H1 (cell line): ENCODE data around the gene MTARC2. TPM values are rescaled to one million over a fixed set of nuclear protein-coding genes. Genes with fewer than 3 reads are reported as not detected.

ENCODE experiments used
- CTCF ChIA-PET: fragments of 300-600 bp; sonication (Branson Sonifier 250); formaldehyde crosslinking; loops from one replicate; lab custom pipeline; 2021; ENCODE audit not compliant: partially characterized antibody; lab: Charles Lee
- POLR2A ChIA-PET: fragments of 300-600 bp; sonication (Branson Sonifier 250); formaldehyde crosslinking; loops from one replicate; lab custom pipeline; 2021; ENCODE audit warnings: inconsistent platforms; ENCODE audit not compliant: partially characterized antibody; lab: Charles Lee
- DNase-seq, 2 experiments: peaks; one replicate each; pipeline versions ENCODE4 v3.0.0 to v3.0.0-alpha.2; 2010 to 2022; ENCODE audit warnings: low spot score in 2 of 2, low read depth in 1 of 2, mixed read lengths in 1 of 2
- FAIRE-seq: peaks from 2 replicates; lab custom pipeline; 2011; peaks lifted over from hg19 to GRCh38; lab: Jason Lieb, UNC
- H2AFZ ChIP-seq: 2 replicates; pipeline ENCODE4 v1.8.1; 2012; ENCODE audit warnings: low read length, inconsistent platforms
- H2AK5ac ChIP-seq: 2 replicates; pipeline ENCODE4 v1.6.1; 2013; ENCODE audit warnings: low read depth, low read length
- H2BK120ac ChIP-seq: replicated peaks from 2 replicates; pipeline ENCODE3; 2013; ENCODE audit warnings: low read depth, low read length, inconsistent platforms
- H2BK12ac ChIP-seq: 2 replicates; pipeline ENCODE4 v1.6.1; 2013; ENCODE audit warnings: low read depth, low read length
- H2BK15ac ChIP-seq: 2 replicates; pipeline ENCODE4 v1.6.1; 2013; ENCODE audit warnings: low read length
- H2BK20ac ChIP-seq: 2 replicates; pipeline ENCODE4 v1.6.1; 2013; ENCODE audit warnings: low read length
- H2BK5ac ChIP-seq: 2 replicates; pipeline ENCODE4 v1.6.1; 2013; ENCODE audit warnings: low read depth, low read length
- H3K14ac ChIP-seq: 2 replicates; pipeline ENCODE4 v1.6.1; 2013; ENCODE audit warnings: inconsistent platforms; ENCODE audit not compliant: insufficient read length
- H3K18ac ChIP-seq: 2 replicates; pipeline ENCODE4 v1.6.1; 2013; ENCODE audit warnings: low read length; ENCODE audit errors: extremely low read depth
- H3K23ac ChIP-seq: 2 replicates; pipeline ENCODE4 v1.6.1; 2013; ENCODE audit warnings: inconsistent platforms; ENCODE audit not compliant: insufficient read length
- H3K23me2 ChIP-seq: 2 replicates; pipeline ENCODE4 v1.6.1; 2013; ENCODE audit warnings: low read depth, low read length
- H3K27ac ChIP-seq: 2 replicates; pipeline ENCODE4 v1.6.1; 2011; ENCODE audit warnings: low read depth, low read length, inconsistent platforms
- H3K27me3 ChIP-seq, 4 experiments: replicated peaks in 1 of 4; 1 replicate in 1 of 4; 2 replicates in 3 of 4; pipeline versions ENCODE4 v1.6.1 to v1.8.1; 2011 to 2013; ENCODE audit warnings: low read length in 3 of 4, mild to moderate bottlenecking in 3 of 4, inconsistent platforms in 2 of 4, mixed read lengths in 2 of 4, moderate library complexity in 1 of 4; ENCODE audit not compliant: control insufficient read depth in 3 of 4, insufficient read depth in 3 of 4; ENCODE audit errors: extremely low read depth in 1 of 4
- H3K36me3 ChIP-seq, 4 experiments: 2 replicates each; pipeline versions ENCODE4 v1.6.1 to v1.8.1; 2011 to 2013; ENCODE audit warnings: mild to moderate bottlenecking in 4 of 4, low read length in 3 of 4, moderate library complexity in 2 of 4, control low read depth in 1 of 4, inconsistent platforms in 1 of 4; ENCODE audit not compliant: insufficient read depth in 4 of 4, control insufficient read depth in 2 of 4
- H3K4ac ChIP-seq: replicated peaks from 2 replicates; pipeline ENCODE3; 2013; ENCODE audit warnings: low read length, low read depth, mixed read lengths, inconsistent platforms; ENCODE audit not compliant: insufficient read length
- H3K4me1 ChIP-seq, 4 experiments: replicated peaks in 1 of 4; 1 replicate in 1 of 4; 2 replicates in 3 of 4; pipeline versions ENCODE4 v1.6.1 to v1.8.1; 2011 to 2013; ENCODE audit warnings: low read length in 3 of 4, inconsistent platforms in 2 of 4, mixed read lengths in 1 of 4; ENCODE audit not compliant: insufficient read depth in 4 of 4, control insufficient read depth in 3 of 4
- H3K4me2 ChIP-seq, 2 experiments: 2 replicates each; pipeline versions ENCODE4 v1.6.1 to v1.8.1; 2011 to 2013; ENCODE audit warnings: low read depth in 2 of 2, low read length in 2 of 2, control low read depth in 1 of 2, inconsistent platforms in 1 of 2, mild to moderate bottlenecking in 1 of 2; ENCODE audit not compliant: insufficient read depth in 1 of 2
- H3K4me3 ChIP-seq, 4 experiments: fragments of 200-600, 300-600 bp in 1 of 4; sonication (generic), shearing (Covaris generic), sonication (Bioruptor Twin) in 1 of 4; 2 replicates each; pipeline versions ENCODE4 v1.5.1 to v1.8.1; 2011 to 2016; ENCODE audit warnings: low read length in 4 of 4, low read depth in 3 of 4, control low read depth in 2 of 4, inconsistent platforms in 2 of 4, mild to moderate bottlenecking in 2 of 4, mixed read lengths in 1 of 4, moderate library complexity in 1 of 4; ENCODE audit not compliant: insufficient read depth in 2 of 4; ENCODE audit errors: extremely low read depth in 1 of 4
- H3K56ac ChIP-seq: replicated peaks from 2 replicates; pipeline ENCODE3; 2013; ENCODE audit warnings: low read depth, mild to moderate bottlenecking, mixed read lengths, low read length, inconsistent platforms; ENCODE audit not compliant: insufficient read length
- H3K79me1 ChIP-seq: 2 replicates; pipeline ENCODE4 v1.6.1; 2013; ENCODE audit warnings: low read depth, low read length, control low read depth
- H3K79me2 ChIP-seq, 2 experiments: 2 replicates each; pipeline versions ENCODE4 v1.6.1 to v1.8.1; 2012 to 2013; ENCODE audit warnings: low read length in 2 of 2, mild to moderate bottlenecking in 2 of 2, inconsistent platforms in 1 of 2; ENCODE audit not compliant: insufficient read depth in 2 of 2, control insufficient read depth in 1 of 2
- H3K9ac ChIP-seq, 4 experiments: replicated peaks in 1 of 4; 1 replicate in 1 of 4; 2 replicates in 3 of 4; pipeline versions ENCODE4 v1.6.1 to v1.8.1; 2011 to 2013; ENCODE audit warnings: low read depth in 3 of 4, low read length in 3 of 4, control low read depth in 2 of 4, mild to moderate bottlenecking in 2 of 4, moderate library complexity in 2 of 4, inconsistent platforms in 1 of 4; ENCODE audit errors: extremely low read depth in 1 of 4
- H3K9me3 ChIP-seq, 2 experiments: 2 replicates each; pipeline versions ENCODE4 v1.6.1 to v1.8.1; 2012 to 2013; ENCODE audit warnings: mild to moderate bottlenecking in 2 of 2, moderate library complexity in 2 of 2, control low read depth in 1 of 2, inconsistent platforms in 1 of 2, low read depth in 1 of 2, low read length in 1 of 2, mixed read lengths in 1 of 2; ENCODE audit not compliant: insufficient read depth in 2 of 2
- H4K20me1 ChIP-seq, 2 experiments: replicated peaks in 1 of 2; 2 replicates each; pipeline versions ENCODE3 to v1.8.1; 2011 to 2013; ENCODE audit warnings: inconsistent platforms in 2 of 2, low read length in 2 of 2, mild to moderate bottlenecking in 1 of 2; ENCODE audit not compliant: insufficient read depth in 2 of 2, control insufficient read depth in 1 of 2
- H4K5ac ChIP-seq: 2 replicates; pipeline ENCODE4 v1.6.1; 2013; ENCODE audit warnings: low read length, low read depth, mixed read lengths, inconsistent platforms; ENCODE audit not compliant: insufficient read length
- H4K8ac ChIP-seq: 2 replicates; pipeline ENCODE4 v1.8.0; 2013; ENCODE audit warnings: mild to moderate bottlenecking, moderate library complexity, low read length, inconsistent platforms; ENCODE audit not compliant: insufficient read depth; ENCODE audit errors: extremely low read depth
- H4K91ac ChIP-seq: replicated peaks from 2 replicates; pipeline ENCODE3; 2013; ENCODE audit warnings: low read length, mixed read lengths, inconsistent platforms; ENCODE audit not compliant: insufficient read length
- BACH1 ChIP-seq: IDR thresholded peaks from 2 replicates; pipeline ENCODE4 v1.6.1; 2012; ENCODE audit warnings: low read length, improper control_type of control experiment
- CBX5 ChIP-seq: fragments of 300-800, 300-1000 bp; sonication (generic); IDR thresholded peaks from 2 replicates; pipeline ENCODE4 v1.7.1; 2016; ENCODE audit warnings: antibody characterized with exemption, low read length, low read depth
- CHD1 ChIP-seq: IDR thresholded peaks from 2 replicates; pipeline ENCODE4 v1.6.1; 2012; ENCODE audit warnings: low read depth, low read length, improper control_type of control experiment
- EGR1 ChIP-seq: IDR thresholded peaks from 2 replicates; pipeline ENCODE4 v1.6.1; 2011; ENCODE audit warnings: low read depth, low read length, borderline replicate concordance
- EP300 ChIP-seq, 2 experiments: IDR thresholded peaks; 1 replicate in 1 of 2; 2 replicates in 1 of 2; pipeline ENCODE4 v1.6.1; 2011 to 2012; ENCODE audit warnings: low read depth in 2 of 2, low read length in 2 of 2, mild to moderate bottlenecking in 2 of 2, borderline replicate concordance in 1 of 2, inconsistent platforms in 1 of 2, moderate library complexity in 1 of 2
- GABPA ChIP-seq: IDR thresholded peaks from 2 replicates; pipeline ENCODE4 v1.6.1; 2011; ENCODE audit warnings: mild to moderate bottlenecking, low read length, moderate library complexity, borderline replicate concordance; ENCODE audit not compliant: insufficient read depth
- GTF2F1 ChIP-seq: IDR thresholded peaks from 2 replicates; pipeline ENCODE4 v1.6.1; 2012; ENCODE audit warnings: low read depth, low read length, improper control_type of control experiment, borderline replicate concordance
- HDAC2 ChIP-seq, 2 experiments: fragments of 300-600 bp in 1 of 2; sonication (generic) in 1 of 2; IDR thresholded peaks; 2 replicates each; pipeline ENCODE4 v1.6.1; 2011 to 2012; ENCODE audit warnings: low read depth in 2 of 2, low read length in 2 of 2, mild to moderate bottlenecking in 2 of 2, moderate library complexity in 2 of 2, borderline replicate concordance in 1 of 2, inconsistent platforms in 1 of 2
- KDM4A ChIP-seq: IDR thresholded peaks from one replicate; pipeline ENCODE4 v1.7.1; 2012; ENCODE audit warnings: low read depth, mild to moderate bottlenecking, moderate library complexity, low read length, inconsistent platforms; ENCODE audit not compliant: severe bottlenecking
- MAX ChIP-seq: IDR thresholded peaks from 2 replicates; pipeline ENCODE4 v1.6.1; 2012; ENCODE audit warnings: inconsistent platforms
- NRF1 ChIP-seq: IDR thresholded peaks from 2 replicates; pipeline ENCODE4 v1.6.1; 2011; ENCODE audit warnings: mild to moderate bottlenecking, low read depth, low read length, improper control_type of control experiment
- POLR2AphosphoS5 ChIP-seq: IDR thresholded peaks from 2 replicates; pipeline ENCODE4 v1.6.1; 2011; ENCODE audit warnings: low read depth, low read length
- RBBP5 ChIP-seq: IDR thresholded peaks from 2 replicates; pipeline ENCODE4 v1.7.1; 2012; ENCODE audit warnings: low read depth, mild to moderate bottlenecking, inconsistent platforms, low read length, moderate library complexity, borderline replicate concordance
- WGBS, 2 experiments: shearing (Covaris generic) in 1 of 2; methylation state at CpG; one replicate each; pipeline versions ENCODE4 v1.1.6 to v1.1.7; 2013 to 2015; ENCODE audit warnings: low lambda C conversion rate in 2 of 2, mixed read lengths in 2 of 2, inconsistent platforms in 1 of 2, low coverage in 1 of 2, missing lambda C conversion rate in 1 of 2; ENCODE audit not compliant: insufficient replicate concordance in 2 of 2, insufficient coverage in 1 of 2, insufficient read length in 1 of 2; ENCODE audit errors: extremely low coverage in 1 of 2, missing lambda C conversion rate in 1 of 2; 5-methylcytosine and 5-hydroxymethylcytosine counted together
- polyA plus RNA-seq, 7 experiments: library from polyadenylated mRNA; depleted of rRNA in 3 of 7; stranded (reverse) in 5 of 7; unstranded in 2 of 7; fragments of >200 nt in 5 of 7; fragments of 200-250 nt in 2 of 7; gene quantifications; 1 replicate in 5 of 7; 2 replicates in 1 of 7; 4 replicates in 1 of 7; pipeline versions ENCODE4 v1.2.1 to v1.2.3, GENCODE V29; 2011 to 2013; ENCODE audit warnings: missing spikeins in 2 of 7, mixed read lengths in 2 of 7
- total RNA-seq: library from RNA; stranded (reverse); fragmentation: NEBNext Ultra II Directional; extraction: Animal tissue kit (Norgen Biotek cat#: 25700); gene quantifications from 2 replicates; pipeline ENCODE4 v1.2.1, GENCODE V29; 2021

Gene MTARC2
- total and polyA plus RNA-seq, 2 of the 8 experiments (the other 6 are each of a cell fraction or from before 2014, with no cell fraction given): 7.2 to 7.9 TPM

- Histone ChIP-seq H3K23me2 (no peaks in the 10 kb centered on the region; the same call in 1 of the 2 replicates), H3K4ac (no peak overlapping the region), H3K23ac (no peak overlapping the region), H4K91ac (no peak overlapping the region), H3K4me3 (no peak overlapping the region), H2BK12ac (no peak overlapping the region), H3K4me2 (no peak overlapping the region), H2BK5ac (no peak overlapping the region), H3K56ac (no peak overlapping the region), H4K5ac (no peak overlapping the region), H3K79me2 (no peaks in the 10 kb centered on the region), H2BK120ac (no peak overlapping the region), H2BK15ac (no peak overlapping the region), H3K9me3 (no peaks in the 10 kb centered on the region), H2AK5ac (no peak overlapping the region), H3K36me3 (no peaks in the 10 kb centered on the region), H3K14ac (no peak overlapping the region), H4K8ac (no peak overlapping the region), H3K27me3 (no peaks in the 10 kb centered on the region), H2BK20ac (no peak overlapping the region)
- DNase-seq: no peak
- POLR2A ChIA-PET: no interaction called here
- CTCF ChIA-PET: interaction anchor here (0.7 to 2.3 kb wide), 5 partner anchors 13 to 532 kb away, joined by 3 to 12 read pairs (median 4); no protein-coding TSS in a partner anchor
- FAIRE-seq: no peak
- TF ChIP-seq MAX (no peak), RBBP5 (no peak), POLR2AphosphoS5 (no peak), KDM4A (no peak), EP300 (IDR thresholded peaks at IDR 0.05; ENCODE audit: borderline replicate concordance in 1 of 2, low read depth in 2 of 2, low read length in 2 of 2) (no peak), BACH1 (no peak), NRF1 (no peak), HDAC2 (IDR thresholded peaks at IDR 0.05; ENCODE audit: borderline replicate concordance in 1 of 2, low read depth in 2 of 2, low read length in 2 of 2) (no peak), GABPA (no peak), GTF2F1 (no peak), CHD1 (no peak), EGR1 (no peak), CBX5 (no peak)
- TF ChIP-seq, all 59 proteins: peak for 0
- no peaks in the 10 kb centered on the region; a peak in 1 of 7 replicates for H3K4me1 ChIP-seq
- no peak overlapping the region for H3K9ac ChIP-seq
- 82% methylated on average over 4 of the region's 4 CpGs; no CpG with 5 or more reads in 1 of the 2 experiments for WGBS, 2 experiments
- H3K18ac ChIP-seq: no peak overlapping the region
- H3K79me1 ChIP-seq: no peaks in the 10 kb centered on the region
- H2AFZ ChIP-seq: no peak overlapping the region
- H4K20me1 ChIP-seq: no peaks in the 10 kb centered on the region
- no peak overlapping the region for H3K27ac ChIP-seq
These were observed 80.0 kb downstream of the MTARC2 start for GRCh38 chr1:220828179-220828490.
